Astrocyte of the hippocampus (primary cell): ENCODE results near the gene SPNS1.
"Not testable (repeated sequence)": the region's sequence is repeated elsewhere in the genome, so short reads cannot be mapped to it uniquely, and the experiment has no call there.

Experiments used
- DNase-seq: peaks from one replicate; pipeline ENCODE4 v3.0.0; 2011; ENCODE audit warnings: low read depth, low spot score

SPNS1 gene

GRCh38 chr16:28958216-28958615 is 16.4 kb upstream of the SPNS1 start:
- no peak for DNase-seq

DNA sequence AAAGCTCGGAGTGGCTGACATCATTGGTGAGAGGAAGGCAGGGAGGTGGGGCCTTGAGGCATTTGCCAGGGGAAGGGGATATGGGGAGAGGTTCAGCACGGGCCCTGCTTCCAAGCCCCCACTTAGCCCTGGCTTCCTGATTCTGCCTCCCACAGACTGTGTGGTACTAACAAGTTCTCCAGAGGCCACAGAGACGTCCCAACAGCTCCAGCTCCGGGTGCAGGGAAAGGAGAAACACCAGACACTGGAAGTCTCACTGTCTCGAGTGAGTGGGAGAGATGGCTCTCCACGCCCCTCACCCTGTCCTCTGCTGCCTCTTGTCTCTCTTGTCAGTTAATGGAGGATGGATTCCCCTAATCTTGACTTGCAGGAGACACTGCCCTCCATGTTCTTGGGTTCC is 15.7 kb upstream of the SPNS1 start:
- DNase-seq = no peak

DNA sequence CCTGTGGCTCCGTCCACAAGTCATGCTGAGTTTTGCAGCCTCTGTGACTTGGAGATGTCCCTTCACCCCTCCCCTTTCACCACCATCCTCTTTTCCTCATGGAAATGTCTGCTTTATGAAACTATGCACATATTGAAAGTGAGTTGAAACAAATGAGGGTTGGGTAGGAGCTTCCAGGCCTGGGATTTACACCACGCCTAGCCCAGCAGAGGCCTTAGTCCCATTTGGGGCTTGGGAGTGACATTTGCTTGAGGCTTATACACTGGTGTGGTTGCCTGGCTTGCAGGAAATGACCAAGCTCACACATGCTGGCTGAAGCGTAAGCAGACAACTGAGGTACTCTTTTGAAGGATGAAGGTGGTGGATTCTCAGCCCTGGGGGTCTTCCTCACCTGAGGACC is 10.5 kb upstream of the SPNS1 start:
- DNase-seq = no peak

GRCh38 chr16:28964496-28964895 is 10.1 kb upstream of the SPNS1 start:
- DNase-seq = no peak

GRCh38 chr16:28967156-28967555 is 7.4 kb upstream of the SPNS1 start:
- no peak for DNase-seq

- DNase-seq = not testable (repeated sequence)
These were observed 4.9 kb upstream of the SPNS1 start for GRCh38 chr16:28969696-28970095.

- peak; percentile 83 for DNase-seq
These were observed 556 bp upstream of the SPNS1 start for GRCh38 chr16:28974007-28974436.

GRCh38 chr16:28975158-28975599 is 601 bp downstream of the SPNS1 start:
- DNase-seq = peak; percentile 31

DNA sequence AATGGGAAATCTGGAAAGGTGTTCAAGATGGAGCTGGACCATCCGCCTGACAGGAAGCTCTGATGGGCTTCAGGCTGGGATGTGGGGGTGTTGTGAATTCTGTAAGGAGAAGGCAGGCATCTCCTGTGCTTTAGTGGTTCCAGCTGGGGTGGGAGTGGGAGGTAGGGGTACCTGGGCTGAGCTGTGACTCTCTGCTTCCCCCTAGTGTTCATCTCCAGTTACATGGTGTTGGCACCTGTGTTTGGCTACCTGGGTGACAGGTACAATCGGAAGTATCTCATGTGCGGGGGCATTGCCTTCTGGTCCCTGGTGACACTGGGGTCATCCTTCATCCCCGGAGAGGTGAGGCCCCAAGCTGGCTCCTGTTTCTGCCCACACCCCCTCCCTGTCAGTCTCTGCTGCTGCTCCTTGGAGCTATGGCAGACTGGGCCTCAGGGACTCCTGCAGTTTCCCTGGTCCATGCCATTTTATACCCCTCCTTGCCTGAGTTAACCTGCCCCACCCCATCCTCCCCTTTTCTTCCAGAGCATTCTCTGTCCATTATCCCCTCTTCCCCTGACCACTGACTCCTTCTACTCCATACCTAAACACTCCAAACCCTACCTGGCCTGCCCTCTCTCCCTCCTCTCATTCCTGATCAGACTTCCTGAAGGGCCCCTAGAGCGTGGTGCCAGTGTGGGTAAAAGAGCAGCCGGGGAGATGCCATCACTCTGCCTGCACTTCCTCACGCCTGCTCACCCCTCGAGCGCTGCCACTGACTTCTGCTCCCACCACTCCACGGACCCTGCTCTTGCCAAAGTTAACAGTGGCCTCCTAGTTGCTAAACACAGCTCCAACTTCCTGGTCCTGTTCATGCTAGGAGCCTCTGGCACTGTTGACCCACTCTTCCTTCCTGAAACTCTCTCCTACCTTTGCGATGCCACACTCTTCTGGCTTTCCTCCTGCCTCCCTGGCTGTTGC is 3.4 kb downstream of the SPNS1 start:
- DNase-seq = no peak

DNA sequence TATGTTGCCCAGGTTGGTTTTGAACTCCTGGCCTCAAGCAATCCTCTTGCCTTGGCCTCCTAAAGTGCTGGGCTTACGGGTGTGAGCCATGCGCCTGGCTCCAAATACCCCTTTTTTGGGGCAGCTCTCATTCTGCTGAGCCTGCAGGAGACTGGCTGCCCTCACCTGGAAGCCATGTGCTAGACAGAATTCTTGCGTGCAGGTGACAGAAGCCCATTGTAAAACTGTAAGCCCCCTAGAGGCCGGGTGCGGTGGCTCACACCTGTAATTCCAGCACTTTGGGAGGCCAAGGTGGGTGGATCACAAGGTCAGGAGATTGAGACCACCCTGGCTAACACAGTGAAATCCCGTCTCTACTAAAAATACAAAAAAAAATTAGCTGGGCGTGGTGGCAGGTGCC is 5.8 kb downstream of the SPNS1 start:
- not testable (repeated sequence) for DNase-seq

DNA sequence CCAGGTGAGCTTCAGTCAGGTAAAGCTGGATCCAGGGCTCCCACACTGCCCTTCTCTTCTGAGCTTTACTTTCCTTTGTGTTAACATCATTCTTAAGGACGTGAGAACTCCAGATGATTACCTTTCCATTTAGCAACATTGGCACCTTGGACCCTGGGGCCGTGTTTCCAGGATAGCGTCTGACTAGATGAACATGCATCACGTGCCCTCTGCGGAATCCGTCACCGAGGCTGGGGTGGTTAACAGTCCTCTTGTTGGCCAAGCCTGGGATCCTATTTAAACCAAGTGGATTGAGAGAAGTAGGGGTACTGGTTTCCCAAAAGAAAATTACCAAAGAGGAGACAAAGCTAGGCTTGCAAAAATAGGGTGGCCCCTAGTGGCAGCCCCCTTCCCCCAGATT is 6.4 kb downstream of the SPNS1 start:
- DNase-seq = no peak

DNA sequence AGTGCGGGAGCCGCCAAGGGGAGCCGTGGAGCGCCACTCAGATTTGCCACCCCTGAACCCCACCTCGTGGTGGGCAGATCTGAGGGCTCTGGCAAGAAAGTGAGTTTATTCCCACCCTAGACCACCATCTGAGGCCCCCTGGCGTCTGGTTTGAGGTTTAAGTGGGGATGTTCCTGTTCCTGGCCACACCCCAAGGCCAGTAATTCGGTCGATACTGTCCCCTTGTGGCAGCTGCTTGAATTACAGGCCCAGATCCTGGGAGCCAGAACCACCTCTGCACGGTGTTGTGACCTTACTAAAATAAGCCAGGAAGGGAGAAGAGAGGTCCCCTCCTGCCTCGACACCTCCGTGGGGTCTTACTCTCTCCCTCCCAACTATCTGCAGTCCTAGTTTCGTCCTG is 6.9 kb downstream of the SPNS1 start:
- peak; percentile 8 for DNase-seq

DNA sequence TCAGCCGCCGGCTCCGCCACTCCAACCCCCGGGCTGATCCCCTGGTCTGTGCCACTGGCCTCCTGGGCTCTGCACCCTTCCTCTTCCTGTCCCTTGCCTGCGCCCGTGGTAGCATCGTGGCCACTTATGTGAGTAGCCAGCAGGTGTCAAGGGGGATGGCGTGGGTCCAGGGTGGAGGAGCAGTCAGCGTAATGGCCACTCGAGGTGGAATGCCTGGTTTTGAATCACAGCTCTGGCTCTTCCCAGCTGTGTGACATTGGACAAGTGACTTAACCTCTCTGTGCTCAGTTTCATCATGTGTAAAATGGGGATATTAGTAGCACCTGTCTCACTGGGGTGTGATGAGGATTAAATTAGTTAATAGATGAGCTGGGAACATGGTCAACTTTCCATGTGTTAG is 7.8 kb downstream of the SPNS1 start:
- no peak for DNase-seq

DNA sequence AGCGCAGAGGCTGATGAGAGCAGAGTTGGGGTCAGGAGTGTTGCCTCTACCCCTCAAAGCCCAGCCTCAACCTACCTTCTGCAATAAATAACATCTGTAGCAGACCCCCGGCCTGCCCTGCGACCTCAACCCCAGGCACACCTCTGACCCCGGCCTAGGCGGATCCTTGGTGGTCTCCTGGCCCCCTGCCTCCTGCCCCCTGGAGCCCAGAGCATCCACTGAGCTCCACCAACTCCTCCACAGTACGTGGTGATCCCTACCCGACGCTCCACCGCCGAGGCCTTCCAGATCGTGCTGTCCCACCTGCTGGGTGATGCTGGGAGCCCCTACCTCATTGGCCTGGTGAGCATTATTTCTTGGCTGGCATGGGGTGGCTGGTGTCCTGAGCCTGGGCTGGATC is 8.4 kb downstream of the SPNS1 start:
- no peak for DNase-seq

- no peak for DNase-seq
These were observed 9.1 kb downstream of the SPNS1 start for GRCh38 chr16:28983644-28984043.

GRCh38 chr16:28984091-28984490 is 9.5 kb downstream of the SPNS1 start:
- DNase-seq = no peak

GRCh38 chr16:28984619-28985135 is 10.1 kb downstream of the SPNS1 start, which contains the start of gene LAT:
LAT (plus strand) TSS chr16:28985052; CDS start chr16:28985418, 366 bp downstream.
- no peak for DNase-seq

GRCh38 chr16:28985211-28986041 is 10.8 kb downstream of the SPNS1 start:
- no peak for DNase-seq

DNA sequence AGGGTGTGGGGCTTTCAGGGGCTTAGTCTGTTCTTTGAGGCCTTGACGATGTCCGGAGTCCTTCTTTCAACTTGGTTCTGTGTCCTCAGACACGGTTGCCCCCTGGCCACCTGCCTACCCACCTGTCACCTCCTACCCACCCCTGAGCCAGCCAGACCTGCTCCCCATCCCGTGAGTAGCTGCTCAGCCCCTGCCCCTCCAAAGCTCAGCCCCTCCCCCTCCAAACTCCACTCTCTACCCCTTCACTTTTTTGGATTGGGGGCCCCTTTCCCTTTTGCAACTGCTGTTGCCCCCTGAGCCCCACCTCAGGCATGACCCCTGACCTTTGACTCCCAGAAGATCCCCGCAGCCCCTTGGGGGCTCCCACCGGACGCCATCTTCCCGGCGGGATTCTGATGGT is 11.5 kb downstream of the SPNS1 start:
- no peak for DNase-seq

- no peak for DNase-seq
These were observed 11.9 kb downstream of the SPNS1 start for GRCh38 chr16:28986492-28986891.

DNA sequence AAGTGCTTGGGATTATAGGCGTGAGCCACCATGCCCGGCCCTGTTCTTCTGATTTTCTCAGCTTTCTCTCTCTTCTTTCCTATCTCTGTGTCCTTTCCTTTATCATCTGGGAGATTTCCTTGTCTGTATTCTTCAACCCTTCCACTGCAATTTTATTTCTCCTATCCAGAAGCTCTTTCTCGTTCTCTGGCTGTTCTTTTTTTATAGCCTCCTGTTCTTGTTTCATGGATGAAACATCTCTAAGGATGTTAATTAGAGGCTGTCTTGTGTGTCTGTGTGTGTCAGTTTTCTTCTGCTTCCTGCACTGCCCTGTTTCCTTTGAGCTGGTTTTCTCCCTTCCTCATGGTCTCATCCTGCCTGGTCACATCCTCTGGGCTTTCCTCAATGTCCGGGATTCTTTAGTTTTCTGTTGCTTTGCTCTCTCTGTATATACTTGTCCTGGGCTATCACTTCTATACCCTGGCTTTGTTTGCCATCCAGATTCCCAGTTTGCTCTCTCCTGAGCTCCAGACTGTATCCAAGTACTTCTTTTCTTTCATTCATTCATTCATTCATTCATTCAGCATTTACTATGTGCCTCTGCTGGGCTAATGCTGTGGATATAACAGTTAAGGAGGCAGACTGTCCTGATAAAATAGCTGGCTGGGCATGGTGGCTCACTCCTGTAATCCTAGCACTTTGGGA is 12.7 kb downstream of the SPNS1 start:
- DNase-seq = no peak

DNA sequence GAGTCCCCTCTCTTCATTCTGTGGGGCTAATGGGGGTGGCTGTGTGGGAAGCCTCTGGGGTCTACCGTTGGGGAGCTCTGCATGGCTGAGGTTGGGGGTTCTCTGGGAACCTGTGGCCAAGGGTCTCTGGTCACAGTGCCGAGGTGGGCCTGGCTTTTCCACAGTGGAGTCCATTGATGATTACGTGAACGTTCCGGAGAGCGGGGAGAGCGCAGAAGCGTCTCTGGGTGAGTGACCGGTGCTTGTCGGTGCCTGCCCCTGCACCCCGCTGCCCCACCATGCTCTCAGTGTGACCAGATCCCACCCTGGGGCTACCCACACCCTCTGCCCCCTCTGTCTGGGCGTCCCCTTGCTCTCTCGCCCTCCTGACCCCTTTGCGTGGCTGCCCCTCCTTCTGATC is 14.8 kb downstream of the SPNS1 start:
- DNase-seq = no peak
